ENCODE measurements around the gene SMAD6. TPM values are rescaled to one million over a fixed set of nuclear protein-coding genes. Genes with fewer than 3 reads are reported as not detected.
A peak's percentile ranks its signal among the peaks of the same experiment; 100 is the strongest.

SMAD6 gene
- total and polyA plus RNA-seq, 9 of the 15 experiments (the other 6 are each of a cell fraction or from before 2014, with no cell fraction given): 0.10 to 15.5 (median 3.7) TPM

GRCh38 chr15:66673410-66674322 is 28.4 kb upstream of the SMAD6 start (continued):
- TF ChIP-seq REST (IDR thresholded peaks at IDR 0.05; ENCODE audit: borderline replicate concordance): no peak
- TF ChIP-seq REST (CRISPR knock-in tag; IDR thresholded peaks at IDR 0.05; ENCODE audit: low read depth): no peak
- peak; percentile 70 for TF ChIP-seq RFX1 (IDR thresholded peaks at IDR 0.05)
- no peak for TF ChIP-seq SMC3 (conservative IDR thresholded peaks at IDR 0.05; ENCODE audit: insufficient read depth, low read depth, low read length)
- no peak for TF ChIP-seq EWSR1 (IDR thresholded peaks at IDR 0.05; ENCODE audit: borderline replicate concordance, low read depth, partially characterized antibody)
- no peak for TF ChIP-seq ZNF232 (CRISPR knock-in tag; IDR thresholded peaks at IDR 0.05)
- no peak for TF ChIP-seq ZC3H4 (CRISPR knock-in tag; IDR thresholded peaks at IDR 0.05; ENCODE audit: borderline replicate concordance)
- no peak for TF ChIP-seq CEBPB (tag; IDR thresholded peaks at IDR 0.05)
- TF ChIP-seq ETS1 (conservative IDR thresholded peaks at IDR 0.05; ENCODE audit: control insufficient read depth, low read depth, low read length): no peak
- TF ChIP-seq SMARCC2 (IDR thresholded peaks at IDR 0.05; ENCODE audit: low read depth): no peak
- TF ChIP-seq DIDO1 (tag; IDR thresholded peaks at IDR 0.05; ENCODE audit: low read depth): no peak
- TF ChIP-seq NFRKB (IDR thresholded peaks at IDR 0.05; ENCODE audit: low read depth): 0 out of 2 replicates have a peak, but pooled peaks have one; percentile 38
- TF ChIP-seq ZNF41 (CRISPR knock-in tag; conservative IDR thresholded peaks at IDR 0.05): no peak
- no peak for TF ChIP-seq EP300 (IDR thresholded peaks at IDR 0.05; ENCODE audit: low read length)

Measured in K562 (cell line).